Keratinocyte (primary cell): Measurements from ENCODE around the gene GATD1. TPM values are rescaled to one million over a fixed set of nuclear protein-coding genes. Genes with fewer than 3 reads are reported as not detected.

Source experiments
- DNase-seq: peaks from one replicate; pipeline ENCODE4 v3.0.0-alpha.2; 2011; ENCODE audit warnings: low read depth, missing footprints, low spot score
- FAIRE-seq: peaks from 2 replicates; lab custom pipeline; 2011; peaks lifted over from hg19 to GRCh38; lab: Jason Lieb, UNC
- H2AFZ ChIP-seq: 2 replicates; pipeline ENCODE4 v1.6.0; 2012; ENCODE audit warnings: low read length, control low read depth, inconsistent platforms; ENCODE audit not compliant: control insufficient read depth
- H3K27ac ChIP-seq: 2 replicates; pipeline ENCODE4 v1.5.1; 2011; ENCODE audit warnings: low read length; ENCODE audit not compliant: control insufficient read depth, insufficient read depth
- H3K27me3 ChIP-seq: 3 replicates; pipeline ENCODE4 v1.6.0; 2011; ENCODE audit warnings: low read length; ENCODE audit not compliant: control insufficient read depth, insufficient read depth; ENCODE audit errors: extremely low read depth
- H3K36me3 ChIP-seq, 2 experiments: 2 replicates in 1 of 2; 3 replicates in 1 of 2; pipeline ENCODE4 v1.5.1; 2011; ENCODE audit warnings: low read length in 2 of 2, mild to moderate bottlenecking in 1 of 2; ENCODE audit not compliant: control insufficient read depth in 2 of 2, insufficient read depth in 2 of 2; ENCODE audit errors: extremely low read depth in 1 of 2
- H3K4me1 ChIP-seq: 3 replicates; pipeline ENCODE4 v1.5.1; 2011; ENCODE audit warnings: low read length; ENCODE audit not compliant: control insufficient read depth, insufficient read depth; ENCODE audit errors: extremely low read depth
- H3K4me2 ChIP-seq: 3 replicates; pipeline ENCODE4 v1.6.0; 2011; ENCODE audit warnings: low read depth, low read length; ENCODE audit not compliant: control insufficient read depth, insufficient read depth; ENCODE audit errors: extremely low read depth
- H3K4me3 ChIP-seq, 3 experiments: fragments of 200-600 bp in 1 of 3; sonication (generic) in 1 of 3; 2 replicates in 2 of 3; 3 replicates in 1 of 3; pipeline ENCODE4 v1.5.1; 2011 to 2016; ENCODE audit warnings: low read length in 3 of 3, mild to moderate bottlenecking in 3 of 3, control low read depth in 2 of 3, inconsistent platforms in 1 of 3, low read depth in 1 of 3, mixed read lengths in 1 of 3, mixed run types in 1 of 3, moderate library complexity in 1 of 3; ENCODE audit not compliant: control insufficient read depth in 2 of 3, insufficient read depth in 2 of 3; ENCODE audit errors: extremely low read depth in 1 of 3
- H3K79me2 ChIP-seq: 2 replicates; pipeline ENCODE4 v1.6.0; 2012; ENCODE audit warnings: low read length; ENCODE audit not compliant: control insufficient read depth, insufficient read depth
- H3K9ac ChIP-seq: 3 replicates; pipeline ENCODE4 v1.6.0; 2011; ENCODE audit warnings: low read length; ENCODE audit not compliant: control insufficient read depth, insufficient read depth; ENCODE audit errors: extremely low read depth
- H3K9me1 ChIP-seq: 3 replicates; pipeline ENCODE4 v1.6.0; 2011; ENCODE audit warnings: low read length; ENCODE audit not compliant: control insufficient read depth, insufficient read depth; ENCODE audit errors: extremely low read depth
- H3K9me3 ChIP-seq: 2 replicates; pipeline ENCODE4 v1.5.1; 2012; ENCODE audit warnings: low read depth, low read length; ENCODE audit not compliant: control insufficient read depth
- H4K20me1 ChIP-seq: 3 replicates; pipeline ENCODE4 v1.6.0; 2011; ENCODE audit warnings: low read length; ENCODE audit not compliant: control insufficient read depth, insufficient read depth; ENCODE audit errors: extremely low read depth
- CTCF ChIP-seq, 3 experiments: IDR thresholded peaks in 1 of 3; conservative IDR thresholded peaks in 1 of 3; optimal IDR thresholded peaks in 1 of 3; 2 replicates in 2 of 3; 3 replicates in 1 of 3; pipeline versions ENCODE3 to v1.5.1; 2011; ENCODE audit warnings: low read length in 3 of 3, mild to moderate bottlenecking in 3 of 3, moderate library complexity in 2 of 3, control low read depth in 1 of 3, inconsistent platforms in 1 of 3; ENCODE audit not compliant: insufficient read depth in 2 of 3; ENCODE audit errors: extremely low read depth in 1 of 3
- EZH2 ChIP-seq: IDR thresholded peaks from one replicate; pipeline ENCODE4 v1.6.1; 2012; ENCODE audit warnings: inconsistent platforms, mild to moderate bottlenecking, low read length, moderate library complexity
- dilution Hi-C: fragments of 300-500 bp; cut with MboI; formaldehyde crosslinking; loops from one replicate; pipeline ENCODE4 v1.7.0; 2020; ENCODE audit warnings: low sequenced_read_pairs; ENCODE audit not compliant: extremely low pct_ligation_motif_present
- polyA plus RNA-seq, 5 experiments: library from polyadenylated mRNA; depleted of rRNA in 3 of 5; stranded (reverse) in 3 of 5; stranded (forward) in 1 of 5; unstranded in 1 of 5; fragments of >200 nt; gene quantifications; 1 replicate in 1 of 5; 2 replicates in 3 of 5; 3 replicates in 1 of 5; pipeline versions ENCODE4 v1.2.1 to v1.2.3, GENCODE V29; 2011 to 2012; ENCODE audit warnings: missing spikeins in 2 of 5, low read depth in 1 of 5, low replicate concordance in 1 of 5

GATD1 gene
- polyA plus RNA-seq, 1 donor (not counting 4 experiments of a cell fraction or from before 2014, with no cell fraction given): 24.4 TPM

GRCh38 chr11:723120-723883 is 54.0 kb downstream of the GATD1 start:
- H3K79me2 ChIP-seq: no peaks in the 10 kb centered on the region
- H4K20me1 ChIP-seq: peaks cover 2% of the 10 kb centered on the region
- FAIRE-seq (peak; percentile 20), DNase-seq (no peak)
- no peak overlapping the region for H3K4me3 ChIP-seq
- dilution Hi-C loops: no loop called here
- no peaks in the 10 kb centered on the region for H3K9me3 ChIP-seq
- TF ChIP-seq CTCF (optimal IDR thresholded peaks at IDR 0.05 in 1 of 3, IDR thresholded peaks at IDR 0.05 in 1 of 3, conservative IDR thresholded peaks at IDR 0.05 in 1 of 3; ENCODE audit: extremely low read depth in 1 of 3, insufficient read depth in 2 of 3, low read length in 3 of 3): peak; percentile 2 to 62 (median 42)
- TF ChIP-seq EZH2: no peak
- H3K9ac ChIP-seq: no peak overlapping the region
- no peak overlapping the region for H2AFZ ChIP-seq
- H3K9me1 ChIP-seq: no peaks in the 10 kb centered on the region
- H3K27ac ChIP-seq: no peak overlapping the region
- H3K36me3 ChIP-seq: peaks cover 30 to 34% of the 10 kb centered on the region in 2 experiments
- no peaks in the 10 kb centered on the region for H3K27me3 ChIP-seq
- H3K4me2 ChIP-seq: no peak overlapping the region
- peaks cover 12% of the 10 kb centered on the region for H3K4me1 ChIP-seq

DNA sequence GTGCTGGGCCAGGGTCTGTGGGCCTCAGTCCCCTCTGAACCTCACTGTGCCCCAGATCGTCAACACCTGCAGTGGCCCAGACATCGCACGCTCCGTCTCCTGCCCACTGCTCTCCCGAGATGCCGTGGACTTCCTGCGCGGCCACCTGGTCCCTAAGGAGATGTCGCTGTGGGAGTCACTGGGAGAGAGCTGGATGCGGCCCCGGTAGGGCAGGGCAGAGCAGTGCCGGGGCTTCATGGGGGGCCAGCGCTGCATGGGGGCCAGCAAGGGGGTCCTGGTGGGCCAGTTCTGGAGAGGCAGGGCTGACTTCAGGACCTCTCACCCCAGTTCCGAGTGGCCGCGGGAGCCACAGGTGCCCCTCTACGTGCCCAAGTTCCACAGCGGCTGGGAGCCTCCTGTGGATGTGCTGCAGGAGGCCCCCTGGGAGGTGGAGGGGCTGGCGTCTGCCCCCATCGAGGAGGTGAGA is 54.9 kb downstream of the GATD1 start:
- Histone ChIP-seq H3K36me3 (peaks cover 30% of the 10 kb centered on the region in 2 experiments), H3K79me2 (no peaks in the 10 kb centered on the region), H3K9ac (no peak overlapping the region), H3K4me3 (no peak overlapping the region), H3K9me1 (no peaks in the 10 kb centered on the region), H3K27me3 (no peaks in the 10 kb centered on the region), H3K4me1 (peaks cover 7% of the 10 kb centered on the region), H4K20me1 (peaks cover 2% of the 10 kb centered on the region), H2AFZ (no peak overlapping the region), H3K27ac (no peak overlapping the region), H3K4me2 (no peak overlapping the region), H3K9me3 (no peaks in the 10 kb centered on the region)
- dilution Hi-C loops: no loop called here
- no peak for DNase-seq
- TF ChIP-seq EZH2: no peak
- TF ChIP-seq CTCF (optimal IDR thresholded peaks at IDR 0.05 in 1 of 3, IDR thresholded peaks at IDR 0.05 in 1 of 3, conservative IDR thresholded peaks at IDR 0.05 in 1 of 3; ENCODE audit: extremely low read depth in 1 of 3, insufficient read depth in 2 of 3, low read length in 3 of 3): no peak
- no peak for FAIRE-seq
